SU-DHL-6 (cell line): Measurements from ENCODE around the gene EEFSEC.

ENCODE experiments used
- H2AFZ ChIP-seq: fragments of 200-600 bp; sonication (generic); 2 replicates; pipeline ENCODE4 v1.6.1; 2014; ENCODE audit warnings: low read depth, mild to moderate bottlenecking, moderate library complexity, mixed read lengths, antibody characterized with exemption, low read length; ENCODE audit not compliant: severe bottlenecking
- H3F3A ChIP-seq: fragments of 200-600 bp; shearing (Covaris generic); 2 replicates; pipeline ENCODE4 v1.6.0; 2016; ENCODE audit warnings: antibody characterized with exemption, mild to moderate bottlenecking; ENCODE audit not compliant: insufficient read depth
- H3K27ac ChIP-seq: fragments of 200-600 bp; sonication (generic); 2 replicates; pipeline ENCODE4 v1.5.1; 2016; ENCODE audit warnings: low read depth, mild to moderate bottlenecking, low read length, moderate library complexity, mixed read lengths
- H3K27me3 ChIP-seq: fragments of 200-600 bp; sonication (generic), shearing (Covaris generic); 2 replicates; pipeline ENCODE4 v1.6.0; 2014; ENCODE audit warnings: mild to moderate bottlenecking, low read length
- H3K36me3 ChIP-seq: fragments of 200-600 bp; sonication (generic); 2 replicates; pipeline ENCODE4 v1.6.1; 2014; ENCODE audit warnings: mild to moderate bottlenecking, low read length, mixed read lengths
- H3K4me2 ChIP-seq: fragments of 300-600, 200-600 bp; shearing (Covaris generic), sonication (generic); 2 replicates; pipeline ENCODE4 v1.6.0; 2014; ENCODE audit warnings: low read length, low read depth, mild to moderate bottlenecking; ENCODE audit not compliant: poor library complexity, severe bottlenecking
- H3K4me3 ChIP-seq: fragments of 200-600 bp; sonication (generic); 2 replicates; pipeline ENCODE4 v1.5.1; 2014; ENCODE audit warnings: antibody characterized with exemption, low read length, mild to moderate bottlenecking, mixed read lengths; ENCODE audit not compliant: insufficient read depth, poor library complexity, severe bottlenecking
- H3K79me2 ChIP-seq: fragments of 200-600 bp; sonication (generic); 2 replicates; pipeline ENCODE4 v1.6.1; 2014; ENCODE audit warnings: mild to moderate bottlenecking, low read length, moderate library complexity; ENCODE audit not compliant: insufficient read depth
- H3K9ac ChIP-seq: fragments of 200-600 bp; sonication (generic); 2 replicates; pipeline ENCODE4 v1.7.0; 2014; ENCODE audit warnings: mild to moderate bottlenecking, low read length
- H3K9me2 ChIP-seq: fragments of 200-600 bp; sonication (generic); replicated peaks from 2 replicates; pipeline ENCODE4 v1.6.1; 2014; ENCODE audit warnings: low read length; ENCODE audit not compliant: insufficient read depth
- H3K9me3 ChIP-seq: fragments of 200-600 bp; sonication (generic); 2 replicates; pipeline ENCODE4 v1.6.1; 2014; ENCODE audit warnings: low read length, mixed read lengths; ENCODE audit not compliant: insufficient read depth
- H4K20me1 ChIP-seq: fragments of 200-600 bp; sonication (generic); 2 replicates; pipeline ENCODE4 v1.6.1; 2014; ENCODE audit warnings: low read depth, mild to moderate bottlenecking, antibody characterized with exemption, low read length, moderate library complexity, mixed read lengths
- EZH2phosphoT487 ChIP-seq: fragments of 200-600 bp; sonication (generic), shearing (Covaris generic); conservative IDR thresholded peaks from 2 replicates; pipeline ENCODE4 v1.6.1; 2018; ENCODE audit warnings: mild to moderate bottlenecking, antibody characterized with exemption, low read length, moderate library complexity, mixed read lengths
- TF ChIP-seq, protein P1 (sequence below): fragments of 200-600 bp; sonication (generic); IDR thresholded peaks from one replicate; pipeline ENCODE4 v1.5.1; 2017; ENCODE audit warnings: antibody characterized with exemption, mild to moderate bottlenecking, low read length, moderate library complexity; ENCODE audit not compliant: insufficient read depth, poor library complexity, severe bottlenecking

EEFSEC gene

DNA sequence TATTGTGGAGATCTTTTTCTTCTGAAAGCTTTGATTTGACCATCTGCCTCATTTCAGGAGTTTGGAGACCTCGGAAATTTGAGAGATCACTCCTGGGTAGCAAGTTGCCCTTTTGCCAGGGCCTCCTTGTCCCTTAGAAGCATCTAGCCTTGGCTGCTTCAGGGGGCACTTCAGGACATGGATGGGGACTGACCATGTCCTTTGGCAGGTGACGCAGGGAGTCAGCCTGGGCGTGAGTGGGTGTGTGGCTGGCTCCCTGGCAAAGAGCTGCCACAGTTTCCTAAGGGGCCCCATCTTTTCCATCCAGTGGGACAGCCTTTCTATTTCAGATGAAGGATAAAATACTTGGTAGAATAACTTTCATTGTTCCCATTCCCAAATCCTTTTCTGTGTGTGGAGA is 27.6 kb downstream of the EEFSEC start:
- Histone ChIP-seq H3K79me2 (peaks cover 60% of the 10 kb centered on the region), H4K20me1 (no peaks in the 10 kb centered on the region; the same call in 1 of the 2 replicates), H3K9ac (no peak overlapping the region), H3K9me2 (no peaks in the 10 kb centered on the region), H3F3A (no peaks in the 10 kb centered on the region), H3K9me3 (no peaks in the 10 kb centered on the region), H3K4me2 (no peak overlapping the region), H2AFZ (no peak overlapping the region), H3K4me3 (no peak overlapping the region), H3K36me3 (no peaks in the 10 kb centered on the region), H3K27ac (no peak overlapping the region), H3K27me3 (no peaks in the 10 kb centered on the region)
- TF ChIP-seq EZH2phosphoT487 = no peak
- TF ChIP-seq, protein P1, sequence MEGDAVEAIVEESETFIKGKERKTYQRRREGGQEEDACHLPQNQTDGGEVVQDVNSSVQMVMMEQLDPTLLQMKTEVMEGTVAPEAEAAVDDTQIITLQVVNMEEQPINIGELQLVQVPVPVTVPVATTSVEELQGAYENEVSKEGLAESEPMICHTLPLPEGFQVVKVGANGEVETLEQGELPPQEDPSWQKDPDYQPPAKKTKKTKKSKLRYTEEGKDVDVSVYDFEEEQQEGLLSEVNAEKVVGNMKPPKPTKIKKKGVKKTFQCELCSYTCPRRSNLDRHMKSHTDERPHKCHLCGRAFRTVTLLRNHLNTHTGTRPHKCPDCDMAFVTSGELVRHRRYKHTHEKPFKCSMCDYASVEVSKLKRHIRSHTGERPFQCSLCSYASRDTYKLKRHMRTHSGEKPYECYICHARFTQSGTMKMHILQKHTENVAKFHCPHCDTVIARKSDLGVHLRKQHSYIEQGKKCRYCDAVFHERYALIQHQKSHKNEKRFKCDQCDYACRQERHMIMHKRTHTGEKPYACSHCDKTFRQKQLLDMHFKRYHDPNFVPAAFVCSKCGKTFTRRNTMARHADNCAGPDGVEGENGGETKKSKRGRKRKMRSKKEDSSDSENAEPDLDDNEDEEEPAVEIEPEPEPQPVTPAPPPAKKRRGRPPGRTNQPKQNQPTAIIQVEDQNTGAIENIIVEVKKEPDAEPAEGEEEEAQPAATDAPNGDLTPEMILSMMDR = no peak

DNA sequence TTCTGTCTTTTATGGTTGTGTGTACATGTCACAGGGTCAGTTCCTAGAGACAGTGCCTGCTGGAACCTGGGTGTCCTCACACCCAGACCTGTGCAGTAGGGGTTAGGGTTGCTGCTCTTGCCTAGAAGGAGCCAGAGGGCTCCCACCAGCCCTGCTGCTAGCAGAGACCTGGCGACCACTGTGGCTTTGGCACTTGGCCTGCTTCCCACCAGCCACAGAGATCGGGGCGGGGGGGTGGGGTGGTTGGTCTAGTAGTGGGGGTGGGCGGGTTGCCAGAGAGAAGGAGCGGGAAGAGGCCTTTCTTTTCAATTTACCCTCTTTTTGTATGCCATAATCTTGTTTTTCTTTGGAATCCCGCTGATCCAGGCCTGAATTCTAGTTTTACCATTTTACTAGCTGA is 29.4 kb downstream of the EEFSEC start:
- TF ChIP-seq, protein P1 = no peak
- Histone ChIP-seq H2AFZ (no peak overlapping the region), H3F3A (no peaks in the 10 kb centered on the region), H3K36me3 (no peaks in the 10 kb centered on the region), H3K4me2 (no peak overlapping the region), H3K9me3 (no peaks in the 10 kb centered on the region), H3K27me3 (no peaks in the 10 kb centered on the region), H3K79me2 (peaks cover 55% of the 10 kb centered on the region), H3K9me2 (no peaks in the 10 kb centered on the region), H4K20me1 (no peaks in the 10 kb centered on the region; the same call in 1 of the 2 replicates), H3K4me3 (no peak overlapping the region), H3K27ac (no peak overlapping the region), H3K9ac (no peak overlapping the region)

DNA sequence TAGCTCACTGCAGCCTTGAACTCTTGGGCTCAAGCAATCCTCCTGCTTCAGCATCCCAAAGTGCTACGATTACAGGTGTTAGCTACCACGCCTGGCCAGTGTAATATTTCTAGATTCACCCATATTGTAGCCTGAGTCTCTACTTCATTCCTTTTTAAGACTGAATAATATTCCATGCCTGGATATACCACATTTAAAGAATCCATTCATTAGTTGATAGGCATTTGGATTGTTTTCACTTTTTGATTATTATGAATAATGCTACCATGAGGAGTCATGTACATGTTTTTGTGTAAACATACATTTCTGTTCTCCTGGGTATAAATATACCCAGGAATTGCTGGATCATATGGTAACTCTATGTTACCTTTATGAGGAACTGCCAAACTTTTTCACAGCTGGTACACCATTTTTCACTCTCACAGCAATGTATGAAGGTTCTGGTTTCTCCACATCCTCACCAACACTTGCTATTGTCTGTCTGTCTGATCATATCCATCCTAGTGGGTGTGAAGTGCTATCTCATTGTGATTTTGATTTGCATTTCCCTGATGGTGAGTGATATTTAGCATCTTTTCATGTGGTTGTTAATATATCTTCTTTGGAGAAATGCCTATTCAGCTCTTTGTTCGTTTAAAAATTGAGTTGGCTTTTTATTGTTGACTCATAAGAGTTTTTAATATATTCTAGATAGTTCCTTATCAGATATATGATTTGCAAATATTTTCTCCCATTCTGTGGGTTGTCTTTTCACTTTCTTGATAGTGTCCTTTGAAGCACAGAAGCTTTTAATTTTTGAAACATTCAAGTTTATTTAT is 32.6 kb downstream of the EEFSEC start:
- Histone ChIP-seq H3K36me3 (no peaks in the 10 kb centered on the region), H3K79me2 (peaks cover 45% of the 10 kb centered on the region), H2AFZ (no peak overlapping the region), H3K9ac (no peak overlapping the region), H3K9me3 (no peaks in the 10 kb centered on the region), H3K27me3 (no peaks in the 10 kb centered on the region), H3F3A (no peaks in the 10 kb centered on the region), H4K20me1 (no peaks in the 10 kb centered on the region; the same call in 1 of the 2 replicates), H3K4me3 (no peak overlapping the region), H3K27ac (no peak overlapping the region), H3K9me2 (no peaks in the 10 kb centered on the region), H3K4me2 (no peak overlapping the region)
- TF ChIP-seq EZH2phosphoT487 = no peak

DNA sequence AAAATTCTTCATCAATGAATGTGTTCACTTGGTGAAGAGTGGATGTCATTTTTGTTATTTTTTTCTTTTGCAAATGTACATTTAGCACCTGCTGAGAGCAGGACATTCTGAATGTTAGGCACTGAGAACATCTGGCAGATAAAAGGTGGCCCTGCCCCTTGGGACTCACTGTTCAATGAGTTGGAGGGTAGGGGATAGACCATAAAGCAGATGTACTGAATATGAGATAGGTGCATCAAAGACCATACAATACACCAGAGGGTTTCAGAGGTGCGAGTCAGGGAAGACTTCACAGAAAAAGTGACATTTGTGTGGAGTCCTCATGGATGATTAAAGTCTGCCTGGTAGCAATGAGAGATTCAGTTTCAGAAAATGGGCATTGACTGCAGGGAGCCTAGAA is 34.2 kb downstream of the EEFSEC start:
- Histone ChIP-seq H3K4me2 (no peak overlapping the region), H3K79me2 (peaks cover 45% of the 10 kb centered on the region), H2AFZ (no peak overlapping the region), H3F3A (no peaks in the 10 kb centered on the region), H3K36me3 (no peaks in the 10 kb centered on the region), H3K27ac (no peak overlapping the region), H3K27me3 (no peaks in the 10 kb centered on the region), H3K9me3 (no peaks in the 10 kb centered on the region), H4K20me1 (no peaks in the 10 kb centered on the region; the same call in 1 of the 2 replicates), H3K9ac (no peak overlapping the region), H3K4me3 (no peak overlapping the region), H3K9me2 (no peaks in the 10 kb centered on the region)
- TF ChIP-seq, protein P1 = no peak
- TF ChIP-seq EZH2phosphoT487 = no peak
